ENCODE data around the gene FAM50B.
"Not testable (repeated sequence)": the region's sequence is repeated elsewhere in the genome, so short reads cannot be mapped to it uniquely, and the experiment has no call there.

The FAM50B gene

DNA sequence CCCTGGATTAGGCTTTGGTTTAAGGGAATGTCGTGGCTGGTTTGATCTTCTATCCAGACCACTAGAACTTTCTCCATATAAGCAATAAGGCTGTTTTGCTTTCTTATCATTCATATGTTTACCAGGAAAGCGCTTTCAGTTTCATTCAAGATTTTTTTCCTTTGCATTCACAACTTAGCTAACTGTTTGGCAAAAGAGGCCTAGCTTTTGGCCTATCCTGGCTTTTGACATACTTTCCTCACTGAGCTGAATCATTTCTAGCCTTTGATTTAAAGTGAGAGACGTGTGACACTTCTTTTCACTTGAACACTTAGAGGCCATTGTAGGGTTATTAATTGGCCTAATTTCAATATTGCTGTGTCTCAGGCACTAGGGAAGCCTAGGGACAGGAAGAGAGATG is 1.7 kb upstream of the FAM50B start:
- DNase-seq, result no peak

GRCh38 chr6:3848380-3848779 is 793 bp upstream of the FAM50B start:
- no peak for DNase-seq

DNA sequence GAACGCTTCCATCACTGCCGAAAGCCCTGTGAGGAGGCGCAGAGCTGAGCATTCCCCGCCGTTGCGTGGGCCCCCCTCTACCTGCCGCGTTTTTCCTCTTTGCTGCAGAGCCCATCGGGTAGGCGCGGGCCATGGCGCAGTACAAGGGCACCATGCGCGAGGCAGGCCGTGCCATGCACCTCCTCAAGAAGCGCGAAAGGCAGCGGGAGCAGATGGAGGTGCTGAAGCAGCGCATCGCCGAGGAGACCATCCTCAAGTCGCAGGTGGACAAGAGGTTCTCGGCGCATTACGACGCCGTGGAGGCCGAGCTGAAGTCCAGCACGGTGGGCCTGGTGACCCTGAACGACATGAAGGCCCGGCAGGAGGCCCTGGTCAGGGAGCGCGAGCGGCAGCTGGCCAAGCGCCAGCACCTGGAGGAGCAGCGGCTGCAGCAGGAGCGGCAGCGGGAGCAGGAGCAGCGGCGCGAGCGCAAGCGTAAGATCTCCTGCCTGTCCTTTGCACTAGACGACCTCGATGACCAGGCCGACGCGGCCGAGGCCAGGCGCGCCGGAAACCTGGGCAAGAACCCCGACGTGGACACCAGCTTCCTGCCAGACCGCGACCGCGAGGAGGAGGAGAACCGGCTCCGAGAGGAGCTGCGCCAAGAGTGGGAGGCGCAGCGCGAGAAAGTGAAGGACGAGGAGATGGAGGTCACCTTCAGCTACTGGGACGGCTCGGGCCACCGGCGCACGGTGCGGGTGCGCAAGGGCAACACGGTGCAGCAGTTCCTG is 693 bp downstream of the FAM50B start:
- DNase-seq, result peak in 5 of 56 donors; percentile 6 to 22 (median 18)

DNA sequence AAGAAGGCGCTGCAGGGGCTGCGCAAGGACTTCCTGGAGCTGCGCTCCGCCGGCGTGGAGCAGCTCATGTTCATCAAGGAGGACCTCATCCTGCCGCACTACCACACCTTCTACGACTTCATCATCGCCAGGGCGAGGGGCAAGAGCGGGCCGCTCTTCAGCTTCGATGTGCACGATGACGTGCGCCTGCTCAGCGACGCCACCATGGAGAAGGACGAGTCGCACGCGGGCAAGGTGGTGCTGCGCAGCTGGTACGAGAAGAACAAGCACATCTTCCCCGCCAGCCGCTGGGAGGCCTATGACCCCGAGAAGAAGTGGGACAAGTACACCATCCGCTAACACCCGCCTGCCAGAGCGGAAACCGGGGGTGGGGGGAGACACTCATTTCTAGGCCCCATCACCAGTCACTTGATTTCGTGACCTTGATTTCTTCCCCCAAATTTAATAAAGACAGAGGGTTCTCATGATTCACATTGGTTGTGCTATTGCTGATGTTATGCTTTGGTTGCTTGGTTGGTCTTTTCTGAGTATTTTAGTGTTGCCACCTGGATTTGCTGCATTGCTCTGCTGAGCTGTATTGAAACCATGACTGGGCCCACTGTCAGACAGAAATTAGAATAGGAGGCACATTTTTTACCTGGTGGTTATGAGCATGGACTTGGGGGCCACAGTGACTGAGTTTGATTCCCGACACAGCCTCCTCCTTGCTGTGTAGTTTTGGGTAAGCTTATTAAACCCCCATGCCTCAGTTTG is 1.5 kb downstream of the FAM50B start:
- DNase-seq, result no peak

GRCh38 chr6:3851839-3852238 is 2.7 kb downstream of the FAM50B start:
- no peak for DNase-seq

GRCh38 chr6:3852391-3852790 is 3.2 kb downstream of the FAM50B start:
- DNase-seq, result no peak

- DNase-seq, result no peak
Observed at GRCh38 chr6:3855866-3856265, 6.7 kb downstream of the FAM50B start.

DNA sequence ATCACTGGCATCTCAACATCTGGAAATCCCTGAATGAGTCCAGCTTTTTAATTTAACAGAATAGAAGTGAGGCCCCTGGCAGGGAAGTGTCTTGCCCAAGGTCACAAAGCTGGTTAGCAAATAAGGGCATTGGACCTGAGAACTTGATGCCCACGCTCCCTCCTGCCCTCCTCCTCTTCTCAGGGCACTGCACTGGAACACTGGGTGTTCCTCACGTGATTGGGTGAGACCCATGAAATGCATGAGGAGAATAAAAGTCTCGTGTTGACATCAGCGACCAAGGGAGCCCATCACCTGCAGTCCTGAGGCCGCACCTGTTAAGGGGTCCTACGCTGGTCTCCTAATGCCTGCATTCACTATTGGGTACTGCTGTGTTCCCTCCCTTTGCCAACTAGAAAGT is 7.4 kb downstream of the FAM50B start:
- DNase-seq, result no peak

- no peak for DNase-seq
Observed at GRCh38 chr6:3857468-3858456, 8.6 kb downstream of the FAM50B start.

GRCh38 chr6:3859878-3860552 is 10.8 kb downstream of the FAM50B start:
- DNase-seq, result no peak

GRCh38 chr6:3861424-3861823 is 12.3 kb downstream of the FAM50B start:
- DNase-seq, result no peak

DNA sequence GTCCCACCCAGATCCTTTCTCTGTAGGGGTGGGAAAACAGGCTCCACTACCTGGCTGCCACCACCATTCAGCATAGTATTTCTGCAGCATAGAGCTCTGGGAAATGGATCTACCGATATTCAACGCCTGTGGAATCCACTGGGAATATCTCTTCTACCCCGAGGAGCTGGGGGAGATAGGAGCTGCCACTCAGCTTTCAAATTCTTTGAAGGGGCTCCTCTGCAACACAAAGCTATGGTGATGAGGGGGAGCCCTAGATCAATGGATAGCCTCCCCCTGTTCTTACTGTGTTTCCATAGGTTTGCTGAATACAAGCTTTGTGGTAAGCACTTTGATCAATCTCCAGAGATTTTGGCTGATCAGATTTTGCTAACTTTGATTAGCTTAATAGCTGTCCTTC is 12.9 kb downstream of the FAM50B start:
- no peak for DNase-seq

GRCh38 chr6:3863322-3863721 is 14.1 kb downstream of the FAM50B start:
- not testable (repeated sequence) for DNase-seq

GRCh38 chr6:3865463-3865862 is 16.3 kb downstream of the FAM50B start:
- DNase-seq, result no peak

- no peak for DNase-seq
Observed at GRCh38 chr6:3867641-3868502, 18.7 kb downstream of the FAM50B start.

GRCh38 chr6:3868544-3868943 is 19.4 kb downstream of the FAM50B start:
- peak in 6 of 56 donors; percentile 5 to 15 (median 9) for DNase-seq

DNA sequence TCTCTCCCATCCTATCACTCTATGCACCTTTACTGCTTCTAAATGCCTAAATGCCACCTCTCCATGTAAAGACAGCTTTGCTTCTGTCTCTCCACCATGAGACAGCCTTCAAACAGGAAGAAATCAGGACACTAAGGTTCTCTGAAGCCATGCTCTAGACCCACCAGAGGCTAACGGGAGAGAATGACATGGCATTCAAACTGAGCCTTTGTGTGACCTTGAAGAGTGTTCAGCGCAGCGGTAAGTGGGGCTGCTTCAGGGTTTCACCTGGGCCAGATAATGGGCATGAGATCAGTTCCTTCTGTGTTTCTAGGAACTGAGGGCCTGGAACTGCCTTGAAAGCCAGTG is 20.1 kb downstream of the FAM50B start:
- DNase-seq, result no peak

DNA sequence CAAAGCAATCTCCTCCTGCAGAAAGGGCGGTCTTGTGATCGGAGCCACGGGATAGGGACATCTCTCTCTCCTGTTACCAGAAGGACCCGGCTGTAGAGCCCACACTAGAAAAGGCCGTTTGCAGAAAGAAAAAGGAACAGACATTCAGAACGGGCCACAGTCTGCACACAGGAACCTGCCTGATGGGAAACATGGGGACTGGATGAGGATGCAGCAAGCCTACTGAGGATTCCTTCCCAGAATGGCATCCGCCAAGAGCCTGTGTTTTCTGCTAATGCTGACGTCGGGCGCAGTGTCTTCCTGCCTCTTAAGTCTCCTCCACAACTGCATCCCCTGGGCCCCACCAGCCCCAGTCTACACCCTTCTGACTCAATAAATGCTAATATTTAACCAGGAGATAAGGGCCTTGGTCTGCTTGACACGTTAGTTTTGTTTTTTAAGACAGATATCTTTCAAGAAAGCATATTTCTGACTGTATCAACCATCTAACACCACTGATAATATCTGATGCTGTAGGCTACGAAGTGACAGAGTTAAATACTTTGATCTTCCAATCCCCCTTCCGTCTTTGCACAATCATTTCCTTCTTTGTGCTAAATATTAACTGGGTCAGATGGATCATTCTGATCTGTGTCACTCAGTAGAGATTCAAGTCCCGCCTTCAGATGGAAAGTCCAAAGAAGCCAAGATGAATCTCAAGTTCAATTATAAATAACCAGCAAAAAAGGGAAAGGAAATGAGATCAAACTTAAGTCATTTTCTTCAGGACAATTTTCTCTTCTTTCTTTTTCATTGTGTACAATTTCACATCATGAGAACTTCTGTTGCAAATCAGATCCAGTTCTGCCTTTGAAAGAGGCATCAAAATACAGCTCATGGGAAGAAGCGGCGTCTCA is 20.7 kb downstream of the FAM50B start:
- DNase-seq, result no peak

GRCh38 chr6:3870528-3870925 is 21.4 kb downstream of the FAM50B start:
- no peak for DNase-seq
